OCI-LY3 (cell line): ENCODE results near the gene CTSD.

ENCODE experiments used
- EZH2phosphoT487 ChIP-seq: fragments of 200-600 bp; shearing (Covaris generic); IDR thresholded peaks from 2 replicates; pipeline ENCODE4 v1.6.1; 2018; ENCODE audit warnings: antibody characterized with exemption, mixed run types, low read depth
- TF ChIP-seq, protein P1 (sequence below): fragments of 200-600, 300-600 bp; sonication (generic); IDR thresholded peaks from 2 replicates; pipeline ENCODE4 v1.5.1; 2014; ENCODE audit warnings: antibody characterized with exemption, low read length, low read depth

DNA sequence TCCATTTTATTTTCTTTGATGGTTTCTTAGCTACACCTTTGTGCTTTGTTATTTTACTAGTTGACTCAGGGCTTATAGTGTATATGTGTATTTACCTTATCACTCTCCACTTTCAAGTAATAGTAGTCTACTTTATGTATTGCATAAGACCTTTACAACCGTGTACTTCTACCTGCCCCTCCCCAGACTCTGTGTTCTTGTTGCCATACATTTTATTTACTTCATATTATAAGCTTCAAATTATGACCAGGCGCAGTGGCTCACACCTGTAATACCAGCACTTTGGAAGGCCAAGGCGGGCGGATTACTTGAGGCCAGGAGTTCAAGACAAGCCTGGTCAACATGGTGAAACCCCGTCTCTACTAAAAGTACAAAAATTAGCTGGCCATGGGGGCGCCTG, 28.2 kb upstream of the CTSD start:
- TF ChIP-seq, protein P1, sequence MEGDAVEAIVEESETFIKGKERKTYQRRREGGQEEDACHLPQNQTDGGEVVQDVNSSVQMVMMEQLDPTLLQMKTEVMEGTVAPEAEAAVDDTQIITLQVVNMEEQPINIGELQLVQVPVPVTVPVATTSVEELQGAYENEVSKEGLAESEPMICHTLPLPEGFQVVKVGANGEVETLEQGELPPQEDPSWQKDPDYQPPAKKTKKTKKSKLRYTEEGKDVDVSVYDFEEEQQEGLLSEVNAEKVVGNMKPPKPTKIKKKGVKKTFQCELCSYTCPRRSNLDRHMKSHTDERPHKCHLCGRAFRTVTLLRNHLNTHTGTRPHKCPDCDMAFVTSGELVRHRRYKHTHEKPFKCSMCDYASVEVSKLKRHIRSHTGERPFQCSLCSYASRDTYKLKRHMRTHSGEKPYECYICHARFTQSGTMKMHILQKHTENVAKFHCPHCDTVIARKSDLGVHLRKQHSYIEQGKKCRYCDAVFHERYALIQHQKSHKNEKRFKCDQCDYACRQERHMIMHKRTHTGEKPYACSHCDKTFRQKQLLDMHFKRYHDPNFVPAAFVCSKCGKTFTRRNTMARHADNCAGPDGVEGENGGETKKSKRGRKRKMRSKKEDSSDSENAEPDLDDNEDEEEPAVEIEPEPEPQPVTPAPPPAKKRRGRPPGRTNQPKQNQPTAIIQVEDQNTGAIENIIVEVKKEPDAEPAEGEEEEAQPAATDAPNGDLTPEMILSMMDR, result no peak
- TF ChIP-seq EZH2phosphoT487, result no peak
